GM03348 (cell line): ENCODE data around the gene NOCT.
"Not testable (repeated sequence)": the region's sequence is repeated elsewhere in the genome, so short reads cannot be mapped to it uniquely, and the experiment has no call there.

Experiments
- DNase-seq: peaks from one replicate; pipeline ENCODE4 v3.0.0; 2012; ENCODE audit warnings: low spot score

Gene NOCT

DNA sequence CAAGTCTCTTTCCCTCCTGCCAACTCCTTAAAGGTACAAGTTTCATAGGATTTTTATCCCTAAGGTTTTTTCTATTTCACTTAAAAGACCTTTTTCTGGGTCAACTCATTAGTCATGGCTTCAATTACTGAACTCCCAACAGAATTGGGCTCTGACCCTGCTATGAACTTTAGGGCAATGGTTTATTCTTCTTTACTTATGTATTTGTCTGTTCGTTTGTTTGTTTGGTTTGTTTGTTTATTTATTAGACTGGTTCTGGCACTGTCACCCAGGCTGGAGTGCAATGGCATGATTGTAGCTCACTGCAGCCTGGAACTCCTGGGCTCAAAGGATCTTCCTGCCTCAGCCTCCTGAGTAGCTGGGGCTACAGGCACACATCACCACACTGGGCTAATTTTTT lies 5.9 kb upstream of the NOCT start:
- DNase-seq, result no peak

DNA sequence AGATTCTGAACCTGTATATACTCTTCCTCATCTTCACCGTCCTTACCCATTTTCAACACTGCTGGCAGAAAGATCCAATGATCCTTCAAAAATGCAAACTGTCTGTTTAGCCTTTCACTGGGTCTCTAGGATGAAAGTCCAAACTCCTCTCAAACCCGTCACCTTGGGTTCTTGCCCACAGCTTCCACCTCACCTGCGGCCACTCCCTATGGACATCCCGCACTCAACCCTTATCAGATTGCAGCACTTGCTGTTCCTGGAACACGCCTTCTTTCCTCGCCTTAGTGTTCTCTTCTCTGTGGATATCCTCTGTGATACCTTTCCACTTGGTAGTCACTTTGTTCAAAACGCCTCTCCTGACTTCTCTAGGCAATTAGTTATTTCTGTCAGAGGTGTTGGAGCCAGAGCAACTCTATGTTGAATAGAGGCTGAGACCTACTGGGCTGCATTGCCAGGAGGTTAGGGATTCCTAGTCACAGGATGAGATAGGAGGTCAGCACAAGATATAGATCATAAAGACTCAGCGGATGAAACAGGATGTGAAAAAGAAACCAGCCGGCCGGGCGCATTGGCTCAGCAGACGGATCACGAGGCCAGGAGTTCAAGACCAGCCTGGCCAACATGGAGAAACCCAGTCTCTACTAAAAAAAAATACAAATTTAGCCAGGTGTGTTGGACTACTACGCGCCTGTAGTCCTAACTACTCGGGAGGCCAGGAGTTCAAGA lies 4.2 kb upstream of the NOCT start:
- no peak for DNase-seq

DNA sequence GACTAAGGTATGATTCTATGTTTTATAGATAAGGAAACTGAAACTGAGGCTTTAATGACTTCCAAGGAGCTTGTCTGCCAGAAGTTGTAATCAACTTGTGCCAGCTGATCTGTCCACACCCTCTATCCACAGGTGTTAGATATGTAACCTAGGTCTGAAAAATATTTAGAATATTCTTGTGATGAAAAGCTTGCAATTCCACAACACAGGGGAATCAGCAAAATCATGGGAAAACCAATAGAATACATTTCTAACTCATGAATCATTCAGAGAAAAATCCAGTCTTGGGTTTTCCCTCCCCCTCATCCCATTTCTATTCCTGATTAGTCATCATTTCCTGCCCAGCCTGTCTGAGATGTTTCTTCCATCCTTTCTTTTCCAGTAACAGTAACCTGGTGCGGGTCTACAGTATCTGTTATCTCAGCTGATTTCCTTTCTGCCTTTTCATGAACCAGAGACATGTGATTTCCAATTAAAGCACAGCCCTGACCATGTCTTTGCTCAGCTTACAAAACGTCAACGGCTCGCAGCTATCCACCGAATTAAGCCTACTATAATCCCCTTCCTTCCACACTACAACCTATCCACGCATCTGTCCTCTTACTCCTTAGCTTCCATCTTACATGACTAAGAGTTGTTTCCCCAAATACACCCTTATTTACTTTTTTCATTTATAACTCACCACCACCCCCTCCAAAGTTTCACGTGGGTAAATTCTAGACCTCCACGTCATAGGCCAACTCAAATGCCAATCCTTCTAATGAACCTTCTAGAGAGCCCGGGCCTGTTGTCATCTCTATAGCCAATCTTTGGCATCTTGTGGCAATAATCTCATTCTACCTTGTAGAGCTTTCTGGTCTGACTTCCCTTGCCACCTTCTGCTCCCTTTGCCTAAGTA lies 961 bp upstream of the NOCT start:
- DNase-seq, result peak; percentile 87

DNA sequence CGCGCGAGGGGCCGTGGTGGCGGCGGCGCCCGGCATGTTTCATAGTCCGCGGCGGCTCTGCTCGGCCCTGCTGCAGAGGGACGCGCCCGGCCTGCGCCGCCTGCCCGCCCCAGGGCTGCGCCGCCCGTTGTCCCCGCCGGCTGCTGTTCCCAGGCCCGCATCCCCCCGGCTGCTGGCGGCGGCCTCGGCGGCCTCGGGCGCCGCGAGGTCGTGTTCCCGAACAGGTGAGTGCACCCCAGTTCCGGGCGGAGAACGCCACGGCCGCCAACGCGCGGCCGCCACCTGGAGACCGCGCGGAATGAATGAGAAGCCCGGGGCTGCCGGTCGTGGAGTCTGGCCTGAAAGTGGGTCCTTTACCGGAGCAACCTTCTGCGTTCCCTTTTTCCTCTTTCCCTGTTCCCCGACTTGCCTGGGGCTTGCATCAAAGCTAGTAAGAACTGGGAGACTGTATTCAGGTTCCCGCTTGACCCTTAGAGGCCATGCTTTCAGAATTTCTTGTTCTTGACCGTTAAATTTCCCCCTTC lies 429 bp downstream of the NOCT start:
- DNase-seq, result no peak

DNA sequence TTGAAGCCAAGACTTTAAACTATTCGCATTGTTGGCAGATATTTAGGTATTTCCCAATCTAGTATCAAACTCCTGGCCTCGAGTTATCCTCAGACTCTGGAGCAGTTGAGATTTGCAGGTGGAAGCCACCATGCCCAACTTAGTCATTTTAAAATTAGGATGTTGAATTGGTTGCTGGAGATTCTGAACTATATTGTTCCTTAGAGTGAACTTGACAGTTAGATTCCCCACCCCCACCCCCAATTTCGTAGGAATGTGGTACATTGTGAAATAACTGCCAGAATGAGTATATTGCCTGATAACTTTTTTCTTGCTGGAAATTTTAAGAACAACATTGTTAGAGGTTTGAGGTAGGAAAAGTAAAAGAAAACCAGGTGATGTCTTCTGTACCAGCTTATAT lies 2.3 kb downstream of the NOCT start:
- peak; percentile 19 for DNase-seq

DNA sequence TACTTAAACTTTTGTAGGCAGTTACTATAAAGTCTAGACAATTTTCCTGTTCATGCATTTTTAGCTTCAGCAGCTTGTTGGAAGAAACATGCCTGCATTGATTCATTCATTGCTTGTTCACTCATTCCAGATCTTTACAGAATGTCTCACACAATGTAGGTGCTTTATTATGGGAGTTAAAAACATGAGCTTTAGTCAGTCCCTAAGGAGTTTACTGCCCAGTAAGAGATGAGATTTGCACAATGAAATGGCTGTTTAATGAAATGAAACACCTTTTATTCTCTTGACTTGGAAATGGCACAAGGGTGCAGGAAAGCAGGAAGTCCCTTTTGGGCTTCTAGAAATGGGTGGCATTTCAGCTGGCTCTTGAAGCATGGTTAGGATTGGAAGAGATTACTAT lies 2.9 kb downstream of the NOCT start:
- no peak for DNase-seq

DNA sequence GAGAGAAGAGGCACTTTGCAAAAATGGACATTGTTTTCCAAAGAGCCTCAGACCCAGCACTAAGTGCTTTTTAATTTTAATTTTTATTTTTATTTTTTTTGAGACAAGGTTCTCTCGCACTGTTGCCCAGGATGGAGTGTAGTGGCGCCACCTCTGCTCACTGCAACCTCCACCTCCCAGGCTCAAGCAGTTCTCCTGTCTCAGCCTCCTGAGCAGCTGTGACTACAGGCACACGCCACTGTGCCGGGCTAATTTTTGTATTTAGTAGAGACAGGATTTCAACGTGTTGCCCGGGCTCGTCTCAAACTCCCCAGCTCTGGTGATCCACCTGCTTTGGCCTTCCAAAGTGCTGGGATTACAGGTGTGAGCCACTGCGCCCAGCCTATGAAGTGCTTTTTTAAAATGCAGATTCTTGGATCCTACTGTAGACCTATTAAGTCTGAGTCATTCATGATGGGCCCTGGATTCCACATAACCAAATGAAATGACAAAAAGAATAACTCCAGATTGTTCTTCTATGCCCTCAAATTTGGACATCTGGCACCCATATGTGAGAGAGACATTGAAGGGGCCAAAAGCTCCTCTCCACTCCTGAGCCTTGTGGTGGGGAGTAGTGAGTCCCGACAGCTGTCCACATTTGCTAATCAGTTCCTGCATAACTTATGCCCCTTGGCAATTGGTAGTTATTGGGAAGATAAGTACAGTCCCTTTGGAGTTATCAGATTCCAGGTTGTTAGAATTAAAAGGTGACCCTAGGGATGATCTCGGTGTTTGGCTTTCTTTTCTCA lies 3.6 kb downstream of the NOCT start:
- peak; percentile 82 for DNase-seq

DNA sequence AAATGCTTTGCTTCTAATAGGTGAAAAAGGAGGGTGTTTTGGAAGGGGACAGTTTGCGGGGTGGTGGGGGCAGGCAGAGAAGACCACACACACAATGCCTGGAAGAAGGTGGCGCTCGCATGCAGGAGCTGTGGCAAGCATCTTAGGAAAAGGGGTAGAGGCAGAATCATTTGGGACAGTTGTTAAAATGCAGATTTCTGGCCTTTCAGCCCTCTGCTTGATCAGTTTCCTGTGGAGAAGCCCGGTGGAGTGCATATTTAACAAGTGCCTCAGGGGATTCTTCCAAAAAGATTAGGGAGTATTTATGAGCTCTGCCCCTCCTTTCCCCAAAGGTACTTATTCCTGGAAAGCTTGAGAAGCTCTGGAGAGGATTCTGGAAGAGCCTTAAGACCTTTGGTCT lies 4.8 kb downstream of the NOCT start:
- DNase-seq, result no peak

DNA sequence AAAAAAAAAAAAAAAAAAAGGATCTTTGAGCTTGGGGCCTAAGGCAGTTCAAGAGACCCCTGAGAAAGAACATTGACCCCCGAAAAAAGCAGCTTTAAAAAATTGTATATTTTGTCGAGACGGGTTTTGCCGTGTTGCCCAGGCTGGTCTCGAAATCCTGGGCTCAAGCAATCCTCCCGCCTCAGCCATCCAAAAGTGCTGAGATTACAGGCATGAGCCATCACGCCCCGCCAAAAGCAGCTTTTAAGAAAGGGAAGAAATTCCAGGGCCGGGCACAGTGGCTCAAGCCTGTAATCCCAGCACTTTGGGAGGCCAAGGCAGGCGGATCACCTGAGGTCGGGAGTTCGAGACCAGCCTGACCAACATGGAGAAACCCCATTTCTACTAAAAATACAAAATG lies 5.5 kb downstream of the NOCT start:
- DNase-seq, result not testable (repeated sequence)

DNA sequence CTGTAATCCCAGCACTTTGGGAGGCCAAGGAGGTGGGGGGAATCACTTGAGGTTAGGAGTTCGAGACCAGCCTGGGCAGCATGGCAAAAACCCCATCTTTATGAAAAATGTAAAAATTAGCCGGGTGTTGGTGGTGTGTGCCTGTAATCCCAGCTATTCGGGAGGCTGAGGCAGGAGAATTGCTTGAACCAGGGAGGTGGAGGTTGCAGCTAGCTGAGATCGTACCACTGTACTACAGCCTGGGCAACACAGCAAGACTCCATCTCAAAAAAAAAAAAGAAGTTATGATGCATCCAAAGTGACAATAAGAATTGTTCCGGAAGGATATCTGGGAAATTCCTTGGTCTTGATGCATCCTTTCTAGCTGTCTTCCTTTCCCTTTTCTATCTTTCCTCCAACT lies 7.3 kb downstream of the NOCT start:
- DNase-seq, result no peak

DNA sequence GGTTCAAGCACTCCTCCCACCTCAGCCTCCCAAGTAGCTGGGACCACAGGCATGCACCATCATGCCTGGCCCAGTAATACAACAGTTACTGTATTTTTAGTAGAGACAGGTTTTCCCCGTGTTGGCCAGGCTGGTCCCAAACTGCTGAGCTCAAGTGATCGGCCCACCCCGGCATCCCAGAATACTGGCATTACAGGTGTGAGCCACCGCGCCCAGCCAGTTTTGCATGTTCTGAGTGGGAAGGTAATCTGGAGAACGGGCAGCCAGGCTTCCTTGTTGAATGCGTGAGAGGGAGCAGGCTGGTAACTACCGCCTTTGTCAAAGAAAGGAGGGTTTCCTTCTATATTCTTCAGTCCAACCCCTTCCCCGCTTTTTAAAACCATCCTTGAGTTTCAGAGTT lies 9.1 kb downstream of the NOCT start:
- no peak for DNase-seq

DNA sequence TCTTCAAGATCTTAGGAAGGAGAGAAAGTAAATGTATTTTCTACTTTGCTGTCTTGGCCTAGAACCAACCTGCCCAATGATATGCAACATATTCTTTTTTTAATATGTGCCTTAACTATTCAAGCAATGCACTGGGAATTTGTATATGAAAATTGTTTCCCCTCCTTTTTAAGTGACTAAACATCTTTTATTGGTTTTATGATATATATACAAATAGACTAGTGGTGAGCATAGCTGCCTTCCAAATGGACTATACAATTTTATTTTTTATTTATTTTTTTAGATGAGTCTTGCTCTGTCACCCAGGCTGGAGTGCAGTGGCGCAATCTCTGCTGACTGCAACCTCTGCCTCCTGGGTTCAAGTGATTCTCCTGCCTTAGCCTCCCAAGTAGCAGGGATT lies 10.3 kb downstream of the NOCT start:
- DNase-seq, result no peak

DNA sequence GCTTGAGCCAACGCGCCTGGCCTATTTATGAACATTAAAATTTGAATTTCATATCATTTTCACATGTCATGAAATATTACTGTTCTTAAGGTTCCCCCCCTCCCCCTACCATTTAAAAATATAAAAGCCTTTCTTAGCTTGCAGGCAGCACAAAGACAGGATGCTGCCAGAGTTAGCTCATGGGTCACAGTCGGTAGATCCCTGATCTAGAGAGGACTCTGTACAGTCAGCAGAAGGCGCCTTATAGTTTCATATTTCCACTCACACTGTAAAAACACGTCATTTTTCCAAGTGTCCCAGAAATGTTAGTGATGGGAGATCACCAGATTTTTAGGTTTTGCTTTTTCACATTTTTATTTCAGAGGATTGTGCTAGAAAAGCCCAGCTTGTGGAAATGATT lies 12.2 kb downstream of the NOCT start:
- DNase-seq, result peak; percentile 32

DNA sequence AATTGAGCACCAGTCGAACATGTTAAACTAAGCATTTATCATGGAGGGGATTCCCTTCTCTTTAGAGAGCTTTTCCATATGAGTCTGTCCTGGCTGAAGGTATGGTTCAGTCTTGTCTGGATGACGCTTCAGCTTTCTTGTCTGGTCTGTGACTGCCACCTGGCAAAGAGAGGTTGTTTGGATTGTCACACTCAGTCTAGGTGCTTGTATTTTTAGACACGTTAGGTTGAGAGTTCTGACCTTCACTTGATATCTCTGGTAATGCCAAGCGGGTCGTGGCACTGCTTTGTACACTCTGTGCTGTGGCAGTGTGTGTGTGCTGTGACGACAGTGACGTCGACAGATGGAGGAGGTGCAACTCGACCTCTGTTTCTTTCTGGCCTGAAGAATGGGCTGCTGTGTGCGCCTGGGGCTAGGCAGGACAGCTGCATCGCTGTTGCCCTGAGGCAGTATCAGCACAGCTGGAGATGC lies 12.6 kb downstream of the NOCT start:
- no peak for DNase-seq

DNA sequence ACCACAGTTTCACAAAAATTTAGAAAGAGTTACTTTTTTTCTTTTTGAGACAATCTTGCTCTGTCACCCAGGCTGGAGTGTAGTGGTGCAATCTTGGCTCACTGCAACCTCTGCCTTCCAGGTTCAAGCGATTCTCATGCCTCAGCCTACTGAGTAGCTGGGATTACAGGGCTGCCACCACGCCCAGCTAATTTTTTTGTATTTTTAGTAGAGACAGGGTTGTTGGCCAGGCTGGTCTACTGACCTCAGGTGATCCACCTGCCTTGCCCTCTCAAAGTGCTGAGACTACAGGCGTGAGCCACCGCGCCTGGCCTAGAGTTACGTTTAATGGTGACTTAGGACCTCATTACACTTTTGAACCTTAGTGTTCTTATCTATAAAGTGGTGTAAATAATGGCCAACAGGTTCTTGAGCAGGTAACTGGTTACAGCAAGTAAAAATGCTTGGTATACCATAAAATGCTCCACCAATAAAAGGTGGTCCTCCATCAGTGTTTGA lies 14.3 kb downstream of the NOCT start:
- DNase-seq, result not testable (repeated sequence)

DNA sequence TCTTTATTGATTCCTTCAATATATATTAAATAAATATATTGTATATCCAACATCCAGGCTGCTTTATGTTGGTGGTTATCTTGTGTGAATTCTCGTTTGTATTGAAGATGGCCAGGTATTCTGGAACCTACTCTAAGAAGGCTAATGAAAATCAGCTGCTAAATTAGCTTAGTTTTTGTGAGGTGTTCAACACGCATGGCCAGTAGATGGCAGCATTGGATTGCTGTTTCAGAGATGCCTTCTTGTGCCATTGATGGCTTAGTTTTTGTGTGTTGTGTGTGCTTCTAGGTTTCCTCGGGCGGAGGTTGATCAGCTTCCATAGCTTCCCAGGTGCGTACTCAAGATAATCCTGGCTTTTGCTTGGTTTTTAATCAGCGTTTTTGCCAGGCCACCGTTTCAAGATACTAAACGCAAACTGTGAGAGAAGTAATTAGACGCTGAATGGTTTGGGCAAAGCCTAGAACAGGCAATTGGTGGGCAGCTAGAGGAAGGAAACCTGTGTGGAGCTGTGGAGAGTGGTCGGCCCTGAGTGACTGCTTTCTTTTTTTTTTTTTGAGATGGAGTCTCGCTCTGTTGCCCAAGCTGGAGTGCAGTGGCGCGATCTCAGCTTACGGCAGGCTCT lies 15.1 kb downstream of the NOCT start:
- peak; percentile 82 for DNase-seq

DNA sequence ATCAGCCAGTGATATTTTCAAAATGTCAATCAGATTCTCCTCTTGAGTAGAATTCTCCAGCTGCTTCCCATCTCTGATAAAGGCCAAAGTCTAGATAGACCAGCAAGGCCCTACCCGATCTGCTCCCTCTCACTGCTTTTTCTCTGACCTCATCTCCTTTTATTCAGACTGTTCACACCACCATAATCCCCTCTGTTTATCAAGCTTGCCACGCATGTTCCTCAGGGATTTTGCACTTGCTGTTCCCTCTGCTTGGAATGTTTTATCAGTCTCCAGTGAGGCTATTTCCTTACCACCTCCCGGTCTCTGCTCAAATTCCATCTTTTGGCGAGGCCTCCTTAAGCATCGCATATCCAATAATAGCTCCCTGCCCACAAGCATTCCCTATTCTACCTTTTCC lies 20.1 kb downstream of the NOCT start:
- DNase-seq, result no peak

DNA sequence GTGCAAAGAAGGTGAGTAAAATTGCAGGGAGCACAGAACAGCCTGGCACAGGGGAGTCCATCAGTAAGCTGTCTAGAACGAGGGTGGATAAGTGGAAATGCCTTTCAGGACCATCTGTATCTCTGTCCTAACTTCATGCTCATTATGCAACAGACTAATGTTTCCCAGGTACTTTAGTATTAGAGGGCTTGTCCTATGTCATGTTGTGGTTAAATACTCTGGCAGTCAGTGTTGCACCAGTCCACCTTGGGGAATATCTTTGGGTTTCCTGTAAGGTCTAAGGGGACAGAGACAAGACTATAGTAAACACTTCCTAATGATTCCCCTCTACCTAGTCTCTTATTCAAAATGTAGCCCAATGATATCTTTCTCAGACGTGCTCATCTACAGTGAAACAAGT lies 21.3 kb downstream of the NOCT start:
- no peak for DNase-seq

DNA sequence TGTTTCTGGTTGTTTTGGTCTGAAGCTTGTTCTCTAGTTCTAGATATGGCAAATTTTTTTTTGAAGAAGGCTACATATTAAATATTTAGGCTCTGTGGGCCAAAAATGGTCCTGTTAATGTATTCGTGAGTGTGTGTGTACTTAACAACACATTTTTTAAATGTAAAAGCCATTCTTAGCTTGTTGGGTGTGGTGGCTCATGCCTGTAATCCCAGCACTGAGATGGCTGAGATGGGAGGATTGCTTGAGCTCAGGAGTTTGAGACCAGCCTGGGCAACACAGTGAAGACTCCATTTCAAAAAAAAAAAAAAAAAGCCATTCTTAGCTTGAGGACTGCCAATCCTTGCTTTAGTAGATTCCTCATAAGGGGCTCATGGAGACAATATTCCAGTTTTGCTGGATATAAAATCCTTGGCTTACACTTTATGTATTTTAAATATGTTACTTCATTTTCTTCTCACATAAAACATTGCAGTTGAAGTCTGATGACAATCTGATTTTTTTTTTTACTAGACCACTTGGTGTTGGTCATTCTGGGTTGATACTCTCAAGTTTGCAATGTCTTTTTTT lies 23.4 kb downstream of the NOCT start:
- no peak for DNase-seq

DNA sequence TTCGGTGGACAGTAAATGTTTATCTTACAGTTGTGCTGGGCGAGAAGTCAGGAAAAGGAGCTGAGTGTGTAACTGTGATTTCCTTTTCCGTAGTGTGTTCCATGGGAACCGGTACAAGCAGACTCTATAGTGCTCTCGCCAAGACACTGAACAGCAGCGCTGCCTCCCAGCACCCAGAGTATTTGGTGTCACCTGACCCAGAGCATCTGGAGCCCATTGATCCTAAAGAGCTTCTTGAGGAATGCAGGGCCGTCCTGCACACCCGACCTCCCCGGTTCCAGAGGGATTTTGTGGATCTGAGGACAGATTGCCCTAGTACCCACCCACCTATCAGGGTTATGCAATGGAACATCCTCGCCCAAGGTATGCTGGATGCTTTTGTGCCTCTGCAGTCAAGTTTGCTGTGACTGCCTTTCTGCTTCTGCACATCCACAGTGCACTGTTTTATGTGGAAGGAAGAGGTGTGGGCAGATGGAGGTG lies 27.4 kb downstream of the NOCT start:
- peak; percentile 15 for DNase-seq

DNA sequence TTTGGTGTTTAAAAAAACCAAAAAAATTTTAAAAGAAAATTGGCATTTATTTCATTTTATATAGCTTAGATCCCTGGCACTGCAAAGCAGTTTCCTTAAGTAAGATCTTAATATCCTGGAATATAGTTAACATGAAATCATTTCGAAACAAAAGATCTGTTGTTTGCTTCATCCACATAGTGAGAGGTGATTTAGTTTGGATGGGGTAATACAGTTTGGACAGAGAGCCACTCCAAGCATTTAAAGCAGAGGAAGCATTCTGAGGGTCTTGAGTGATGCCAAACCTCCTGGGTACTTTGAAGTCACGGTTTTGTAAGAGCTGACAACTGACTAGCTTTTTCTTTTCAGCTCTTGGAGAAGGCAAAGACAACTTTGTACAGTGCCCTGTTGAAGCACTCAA lies 28.7 kb downstream of the NOCT start:
- no peak for DNase-seq
